Keratinocyte (primary cell): Measurements from ENCODE around the gene GTF2B.

Experiments used
- CTCF ChIP-seq, 3 experiments: IDR thresholded peaks in 1 of 3; conservative IDR thresholded peaks in 1 of 3; optimal IDR thresholded peaks in 1 of 3; 2 replicates in 2 of 3; 3 replicates in 1 of 3; pipeline versions ENCODE3 to v1.5.1; 2011; ENCODE audit warnings: low read length in 3 of 3, mild to moderate bottlenecking in 3 of 3, moderate library complexity in 2 of 3, control low read depth in 1 of 3, inconsistent platforms in 1 of 3; ENCODE audit not compliant: insufficient read depth in 2 of 3; ENCODE audit errors: extremely low read depth in 1 of 3
- EZH2 ChIP-seq: IDR thresholded peaks from one replicate; pipeline ENCODE4 v1.6.1; 2012; ENCODE audit warnings: inconsistent platforms, mild to moderate bottlenecking, low read length, moderate library complexity

- no peak for TF ChIP-seq CTCF (optimal IDR thresholded peaks at IDR 0.05 in 1 of 3, IDR thresholded peaks at IDR 0.05 in 1 of 3, conservative IDR thresholded peaks at IDR 0.05 in 1 of 3; ENCODE audit: extremely low read depth in 1 of 3, insufficient read depth in 2 of 3, low read length in 3 of 3)
- no peak for TF ChIP-seq EZH2
Measured at GRCh38 chr1:88851303-88852063, 39.9 kb downstream of the GTF2B start.
